HG03139 (cell line): Measurements from ENCODE around the gene EPB41L2.
"Not testable (repeated sequence)": the region's sequence is repeated elsewhere in the genome, so short reads cannot be mapped to it uniquely, and the experiment has no call there.

Experiments used
- ATAC-seq: cut with Tn5 transposase; IDR thresholded peaks from one replicate; pipeline ENCODE4 v1.9.1; 2021; ENCODE audit not compliant: unreplicated experiment

EPB41L2 gene

GRCh38 chr6:130955755-130956154 is 107.3 kb downstream of the EPB41L2 start:
- ATAC-seq, result no peak

- no peak for ATAC-seq
Measured at GRCh38 chr6:130949553-130949952, 113.5 kb downstream of the EPB41L2 start.

- ATAC-seq, result no peak
Measured at GRCh38 chr6:130947464-130947863, 115.6 kb downstream of the EPB41L2 start.

GRCh38 chr6:130946076-130946475 is 117.0 kb downstream of the EPB41L2 start:
- ATAC-seq, result no peak

- ATAC-seq, result no peak
Measured at GRCh38 chr6:130945401-130945919, 117.6 kb downstream of the EPB41L2 start.

GRCh38 chr6:130944486-130944885 is 118.6 kb downstream of the EPB41L2 start:
- ATAC-seq, result no peak

GRCh38 chr6:130943738-130944137 is 119.3 kb downstream of the EPB41L2 start:
- no peak for ATAC-seq

GRCh38 chr6:130942752-130943151 is 120.3 kb downstream of the EPB41L2 start:
- ATAC-seq, result not testable (repeated sequence)

- no peak for ATAC-seq
Measured at GRCh38 chr6:130937942-130938604, 125.0 kb downstream of the EPB41L2 start.

GRCh38 chr6:130936933-130937332 is 126.1 kb downstream of the EPB41L2 start:
- no peak for ATAC-seq

- no peak for ATAC-seq
Measured at GRCh38 chr6:130935978-130936377, 127.1 kb downstream of the EPB41L2 start.

- no peak for ATAC-seq
Measured at GRCh38 chr6:130934848-130935585, 128.0 kb downstream of the EPB41L2 start.

- ATAC-seq, result no peak
Measured at GRCh38 chr6:130933712-130934200, 129.3 kb downstream of the EPB41L2 start.

GRCh38 chr6:130932921-130933320 is 130.1 kb downstream of the EPB41L2 start:
- ATAC-seq, result no peak

- ATAC-seq, result no peak
Measured at GRCh38 chr6:130932438-130932837, 130.6 kb downstream of the EPB41L2 start.

- no peak for ATAC-seq
Measured at GRCh38 chr6:130931683-130932082, 131.4 kb downstream of the EPB41L2 start.

GRCh38 chr6:130929036-130929678 is 133.9 kb downstream of the EPB41L2 start:
- ATAC-seq, result no peak

- no peak for ATAC-seq
Measured at GRCh38 chr6:130928158-130928912, 134.7 kb downstream of the EPB41L2 start.

- no peak for ATAC-seq
Measured at GRCh38 chr6:130927305-130927704, 135.7 kb downstream of the EPB41L2 start.

GRCh38 chr6:130923350-130923749 is 139.7 kb downstream of the EPB41L2 start:
- ATAC-seq, result no peak

GRCh38 chr6:130922922-130923321 is 140.1 kb downstream of the EPB41L2 start:
- ATAC-seq, result no peak
